NCI-H748 (cell line): ENCODE results near the gene LFNG.

Experiments used
- DNase-seq: peaks from one replicate; lab custom pipeline; 2025; ENCODE audit not compliant: unreplicated experiment; lab: John Stamatoyannopoulos, UW

Gene LFNG

GRCh38 chr7:2568521-2569223 lies 49.1 kb downstream of the LFNG start:
- no peak for DNase-seq

- DNase-seq: no peak
These were observed 49.8 kb downstream of the LFNG start for GRCh38 chr7:2569421-2569820.

GRCh38 chr7:2570021-2570420 lies 50.4 kb downstream of the LFNG start:
- no peak for DNase-seq

GRCh38 chr7:2571409-2571808 lies 51.8 kb downstream of the LFNG start:
- no peak for DNase-seq

GRCh38 chr7:2572101-2572842 lies 52.7 kb downstream of the LFNG start:
- no peak for DNase-seq

- no peak for DNase-seq
These were observed 54.2 kb downstream of the LFNG start for GRCh38 chr7:2573761-2574160.

- no peak for DNase-seq
These were observed 55.6 kb downstream of the LFNG start for GRCh38 chr7:2575046-2575732.

GRCh38 chr7:2575733-2576340 lies 56.3 kb downstream of the LFNG start:
- DNase-seq: no peak

- DNase-seq: no peak
These were observed 57.3 kb downstream of the LFNG start for GRCh38 chr7:2576742-2577491.
